ENCODE measurements around the gene DPP4. TPM values are rescaled to one million over a fixed set of nuclear protein-coding genes. Genes with fewer than 3 reads are reported as not detected.

DPP4 gene
- total and polyA plus RNA-seq, 2 experiments from 2014 or later, result 1.5 to 2.8 TPM

GRCh38 chr2:162111958-162112850, 38.2 kb upstream of the DPP4 start (continued):
- TF ChIP-seq ETS1 (IDR thresholded peaks at IDR 0.05) (no peak), EZH2 (IDR thresholded peaks at IDR 0.05; ENCODE audit: low read depth, unreplicated experiment) (no peak), CTCF (conservative IDR thresholded peaks at IDR 0.05; ENCODE audit: low read depth in 2 of 2) (no peak)

- H3K36me3 Mint-ChIP-seq (ENCODE audit: low read depth), result no peaks in the 10 kb centered on the region
- H3K27ac Mint-ChIP-seq, result no peak overlapping the region
- Histone ChIP-seq H3K4me2 (no peak overlapping the region), H3K9me2 (ENCODE audit: insufficient read depth) (no peaks in the 10 kb centered on the region), H2AFZ (no peak overlapping the region), H4K20me1 (replicated peaks; ENCODE audit: insufficient read depth) (no peaks in the 10 kb centered on the region), H3K79me2 (replicated peaks; ENCODE audit: insufficient read depth) (no peaks in the 10 kb centered on the region), H3K27ac (ENCODE audit: low read depth) (no peak overlapping the region), H3K4me1 (ENCODE audit: insufficient read depth) (no peaks in the 10 kb centered on the region), H3F3A (replicated peaks; ENCODE audit: low read depth) (no peaks in the 10 kb centered on the region), H3K36me3 (ENCODE audit: insufficient read depth) (no peaks in the 10 kb centered on the region), H3K4me3 (no peak overlapping the region), H3K27me3 (ENCODE audit: insufficient read depth) (no peaks in the 10 kb centered on the region)
- no peaks in the 10 kb centered on the region for H3K27me3 Mint-ChIP-seq (ENCODE audit: insufficient read depth, low read depth, poor library complexity)
- no peaks in the 10 kb centered on the region for H3K9me3 Mint-ChIP-seq
- DNase-seq (ENCODE audit: low spot score) (no peak), ATAC-seq (no peak)
- TF ChIP-seq CREB1 (CRISPR knock-in tag; IDR thresholded peaks at IDR 0.05; ENCODE audit: low read depth) (no peak), POLR2AphosphoS5 (IDR thresholded peaks at IDR 0.05; ENCODE audit: low read depth) (no peak), EZH2 (IDR thresholded peaks at IDR 0.05; ENCODE audit: low read depth, unreplicated experiment) (no peak), NANOG (IDR thresholded peaks at IDR 0.05; ENCODE audit: borderline replicate concordance) (no peak), EZH2phosphoT487 (IDR thresholded peaks at IDR 0.05; ENCODE audit: unreplicated experiment) (no peak), CTCF (conservative IDR thresholded peaks at IDR 0.05; ENCODE audit: low read depth in 2 of 2) (no peak)
- H3K4me1 Mint-ChIP-seq, result peaks cover 1% of the 10 kb centered on the region; the same call in 1 of the 3 replicates
- no peak overlapping the region for H3K4me3 Mint-ChIP-seq
Measured at GRCh38 chr2:162107361-162107901, 33.4 kb upstream of the DPP4 start.

Measured in GM23338 (cell line).